SH-SY5Y (cell line): ENCODE measurements around the gene CNNM3.

Experiments used
- GATA2 ChIP-seq: IDR thresholded peaks from 2 replicates; pipeline ENCODE4 v1.6.1; 2011; ENCODE audit warnings: mild to moderate bottlenecking, low read depth, low read length
- GATA3 ChIP-seq: IDR thresholded peaks from 2 replicates; pipeline ENCODE4 v1.6.1; 2011; ENCODE audit warnings: low read depth, mild to moderate bottlenecking, low read length, moderate library complexity

GRCh38 chr2:96832754-96833507, 16.9 kb downstream of the CNNM3 start:
- no peak for TF ChIP-seq GATA2
- TF ChIP-seq GATA3: no peak
